ENCODE measurements around the gene FAM43A.

The FAM43A gene

DNA sequence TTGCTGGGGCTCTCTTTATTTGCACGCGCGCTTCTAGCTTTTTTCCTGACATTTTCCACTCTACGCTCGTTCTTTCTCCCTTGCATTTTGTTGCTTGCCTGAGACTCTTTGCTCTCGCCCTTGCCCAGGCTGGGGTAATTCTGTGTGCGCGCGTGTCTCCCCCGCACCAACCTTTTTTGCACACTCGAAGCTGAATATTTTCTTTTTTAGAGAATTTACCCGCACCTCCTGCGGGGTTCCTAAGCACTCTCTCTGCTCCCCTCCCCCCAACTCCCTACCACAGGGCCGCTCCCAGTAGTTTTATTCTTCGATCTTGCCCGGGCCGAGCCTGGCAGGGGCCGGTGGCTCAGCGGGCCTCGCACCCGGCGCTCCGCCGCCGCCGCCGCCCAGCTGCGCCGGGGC, 732 bp downstream of the FAM43A start:
- DNase-seq (ENCODE audit: low read depth) = no peak
- TF ChIP-seq, protein P1, sequence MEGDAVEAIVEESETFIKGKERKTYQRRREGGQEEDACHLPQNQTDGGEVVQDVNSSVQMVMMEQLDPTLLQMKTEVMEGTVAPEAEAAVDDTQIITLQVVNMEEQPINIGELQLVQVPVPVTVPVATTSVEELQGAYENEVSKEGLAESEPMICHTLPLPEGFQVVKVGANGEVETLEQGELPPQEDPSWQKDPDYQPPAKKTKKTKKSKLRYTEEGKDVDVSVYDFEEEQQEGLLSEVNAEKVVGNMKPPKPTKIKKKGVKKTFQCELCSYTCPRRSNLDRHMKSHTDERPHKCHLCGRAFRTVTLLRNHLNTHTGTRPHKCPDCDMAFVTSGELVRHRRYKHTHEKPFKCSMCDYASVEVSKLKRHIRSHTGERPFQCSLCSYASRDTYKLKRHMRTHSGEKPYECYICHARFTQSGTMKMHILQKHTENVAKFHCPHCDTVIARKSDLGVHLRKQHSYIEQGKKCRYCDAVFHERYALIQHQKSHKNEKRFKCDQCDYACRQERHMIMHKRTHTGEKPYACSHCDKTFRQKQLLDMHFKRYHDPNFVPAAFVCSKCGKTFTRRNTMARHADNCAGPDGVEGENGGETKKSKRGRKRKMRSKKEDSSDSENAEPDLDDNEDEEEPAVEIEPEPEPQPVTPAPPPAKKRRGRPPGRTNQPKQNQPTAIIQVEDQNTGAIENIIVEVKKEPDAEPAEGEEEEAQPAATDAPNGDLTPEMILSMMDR (IDR thresholded peaks at IDR 0.05; ENCODE audit: low read depth, low read length) = no peak
- TF ChIP-seq MAX (IDR thresholded peaks at IDR 0.05; ENCODE audit: low read depth, low read length) (no peak), MYC (IDR thresholded peaks at IDR 0.05; ENCODE audit: low read depth, low read length) (no peak), POLR2A (IDR thresholded peaks at IDR 0.05; ENCODE audit: extremely low read depth, insufficient read length) (no peak)
- H3K4me3 ChIP-seq (ENCODE audit: low read depth, low read length) = peak overlapping the region; percentile 83

DNA sequence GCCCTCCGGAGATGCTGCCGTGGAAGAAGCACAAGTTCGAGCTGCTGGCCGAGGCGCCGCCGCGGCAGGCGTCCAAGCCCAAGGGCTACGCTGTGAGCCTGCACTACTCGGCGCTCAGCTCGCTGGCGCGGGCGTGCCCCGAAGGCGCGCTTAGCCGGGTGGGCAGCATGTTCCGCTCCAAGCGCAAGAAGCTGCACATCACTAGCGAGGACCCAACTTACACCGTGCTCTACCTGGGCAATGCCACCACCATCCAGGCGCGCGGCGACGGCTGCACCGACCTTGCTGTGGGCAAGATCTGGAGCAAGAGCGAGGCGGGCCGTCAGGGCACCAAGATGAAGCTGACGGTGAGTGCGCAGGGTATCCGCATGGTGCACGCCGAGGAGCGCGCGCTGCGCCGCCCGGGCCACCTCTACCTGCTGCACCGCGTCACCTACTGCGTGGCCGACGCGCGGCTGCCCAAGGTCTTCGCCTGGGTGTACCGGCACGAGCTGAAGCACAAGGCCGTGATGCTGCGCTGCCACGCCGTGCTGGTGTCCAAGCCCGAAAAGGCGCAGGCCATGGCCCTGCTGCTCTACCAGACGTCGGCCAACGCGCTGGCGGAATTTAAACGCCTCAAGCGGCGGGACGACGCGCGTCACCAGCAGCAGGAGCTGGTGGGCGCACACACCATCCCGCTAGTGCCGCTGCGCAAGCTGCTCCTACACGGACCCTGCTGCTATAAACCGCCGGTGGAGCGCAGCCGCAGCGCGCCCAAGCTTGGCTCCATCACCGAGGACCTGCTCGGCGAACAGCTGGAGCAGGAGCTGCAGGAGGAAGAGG, 1.3 kb downstream of the FAM43A start:
- 0 out of 2 replicates have a peak, but pooled peaks have one; percentile 33 for TF ChIP-seq MAX (IDR thresholded peaks at IDR 0.05; ENCODE audit: low read depth, low read length)
- TF ChIP-seq POLR2A (IDR thresholded peaks at IDR 0.05; ENCODE audit: extremely low read depth, insufficient read length) = no peak
- TF ChIP-seq, protein P1 (IDR thresholded peaks at IDR 0.05; ENCODE audit: low read depth, low read length) = no peak
- TF ChIP-seq MYC (IDR thresholded peaks at IDR 0.05; ENCODE audit: low read depth, low read length) = peak; percentile 55; the same call in 1 of the 2 replicates
- peak overlapping the region; percentile 83 for H3K4me3 ChIP-seq (ENCODE audit: low read depth, low read length)
- peak; percentile 62 for DNase-seq (ENCODE audit: low read depth)

DNA sequence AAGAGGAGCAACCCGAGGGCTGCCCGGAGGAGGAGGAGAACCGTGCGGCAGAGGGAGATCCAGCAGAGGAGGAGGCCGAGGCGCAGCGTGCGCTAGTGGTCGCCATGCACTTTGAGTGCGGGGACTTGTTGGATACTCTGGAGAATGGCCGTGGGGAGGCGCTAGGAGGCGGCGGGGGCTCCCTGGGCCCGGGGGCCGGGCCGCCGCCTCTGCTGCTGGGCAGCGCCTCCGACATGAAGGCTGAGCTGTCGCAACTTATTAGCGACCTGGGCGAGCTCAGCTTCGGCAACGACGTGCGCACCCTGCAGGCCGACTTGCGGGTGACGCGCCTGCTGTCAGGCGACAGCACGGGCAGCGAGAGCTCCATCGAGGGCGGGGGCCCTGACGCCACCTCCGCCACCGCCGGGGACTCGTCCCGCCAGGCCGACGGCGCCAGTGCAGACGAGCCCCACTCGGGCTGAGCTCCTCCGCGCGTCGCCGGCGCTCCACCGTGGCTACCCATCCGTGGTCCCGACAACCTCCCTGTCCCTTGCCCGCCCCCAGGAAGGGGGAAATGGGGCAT, 2.0 kb downstream of the FAM43A start:
- peak overlapping the region; percentile 83 for H3K4me3 ChIP-seq (ENCODE audit: low read depth, low read length)
- DNase-seq (ENCODE audit: low read depth) = peak; percentile 93
- TF ChIP-seq, protein P1 (IDR thresholded peaks at IDR 0.05; ENCODE audit: low read depth, low read length) = peak; percentile 13
- TF ChIP-seq MAX (IDR thresholded peaks at IDR 0.05; ENCODE audit: low read depth, low read length) (0 out of 2 replicates have a peak, but pooled peaks have one; percentile 6), POLR2A (IDR thresholded peaks at IDR 0.05; ENCODE audit: extremely low read depth, insufficient read length) (no peak), MYC (IDR thresholded peaks at IDR 0.05; ENCODE audit: low read depth, low read length) (no peak; the same call in 1 of the 2 replicates)

- DNase-seq (ENCODE audit: low read depth) = peak; percentile 82
- TF ChIP-seq MAX (IDR thresholded peaks at IDR 0.05; ENCODE audit: low read depth, low read length) = no peak
- TF ChIP-seq, protein P1 (IDR thresholded peaks at IDR 0.05; ENCODE audit: low read depth, low read length) = no peak
- TF ChIP-seq MYC (IDR thresholded peaks at IDR 0.05; ENCODE audit: low read depth, low read length) = no peak
- no peak for TF ChIP-seq POLR2A (IDR thresholded peaks at IDR 0.05; ENCODE audit: extremely low read depth, insufficient read length)
- H3K4me3 ChIP-seq (ENCODE audit: low read depth, low read length) = peak overlapping the region; percentile 83
These were observed 2.6 kb downstream of the FAM43A start for GRCh38 chr3:194688200-194688740.

DNA sequence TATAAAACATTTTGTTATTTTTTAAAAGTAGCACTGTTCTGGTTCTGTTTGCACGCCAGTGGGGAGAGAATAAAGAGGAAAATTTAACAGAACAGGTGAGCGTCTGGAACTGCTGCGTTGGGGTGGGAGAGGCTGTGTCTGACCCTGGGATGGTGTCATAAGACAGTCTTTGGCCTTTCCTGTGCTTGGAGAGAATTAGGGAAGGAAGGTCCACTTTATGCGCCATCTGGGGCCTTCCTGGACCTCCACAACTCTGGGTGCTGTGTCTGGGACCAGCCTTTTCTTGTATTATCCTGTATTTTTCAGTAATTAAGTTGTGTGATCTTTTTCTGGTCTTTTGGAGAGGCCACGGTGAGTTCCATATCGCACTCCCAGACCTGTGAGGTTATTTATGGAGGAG, 3.3 kb downstream of the FAM43A start:
- H3K4me3 ChIP-seq (ENCODE audit: low read depth, low read length) = peak overlapping the region; percentile 83
- DNase-seq (ENCODE audit: low read depth) = no peak
- TF ChIP-seq, protein P1 (IDR thresholded peaks at IDR 0.05; ENCODE audit: low read depth, low read length) = no peak
- TF ChIP-seq MYC (IDR thresholded peaks at IDR 0.05; ENCODE audit: low read depth, low read length) (no peak), MAX (IDR thresholded peaks at IDR 0.05; ENCODE audit: low read depth, low read length) (no peak), POLR2A (IDR thresholded peaks at IDR 0.05; ENCODE audit: extremely low read depth, insufficient read length) (no peak)
